Adrenal gland (tissue), 12 donors: Measurements from ENCODE around the gene IRF8. TPM values are rescaled to one million over a fixed set of nuclear protein-coding genes. Genes with fewer than 3 reads are reported as not detected.
"Not testable (repeated sequence)": the region's sequence is repeated elsewhere in the genome, so short reads cannot be mapped to it uniquely, and the experiment has no call there.

Experiments
- DNase-seq, 7 donors: peaks; one replicate each; pipeline ENCODE4 v3.0.0-alpha.2; 2019 to 2020
- H3K27ac ChIP-seq, 5 donors: fragments of 200-600 bp; sonication (generic) in 4 of 5; 1 replicate in 3 of 5; 2 replicates in 2 of 5; pipeline versions ENCODE4 v1.5.1 to v1.8.0; 2016 to 2020; ENCODE audit warnings: mild to moderate bottlenecking in 1 of 5
- H3K27me3 ChIP-seq: fragments of 200-600 bp; 2 replicates; pipeline ENCODE4 v1.8.0; 2021
- H3K36me3 ChIP-seq, 2 donors: fragments of 200-600 bp; replicated peaks in 1 of 2; 1 replicate in 1 of 2; 2 replicates in 1 of 2; pipeline versions ENCODE4 v1.5.1 to v1.8.0; 2018 to 2022
- H3K4me1 ChIP-seq, 2 donors: fragments of 200-600 bp; replicated peaks in 1 of 2; 1 replicate in 1 of 2; 2 replicates in 1 of 2; pipeline versions ENCODE4 v1.5.1 to v1.8.0; 2018 to 2021
- H3K4me3 ChIP-seq, 4 donors: fragments of 200-600 bp; sonication (generic) in 3 of 4; one replicate each; pipeline ENCODE4 v1.5.1; 2016 to 2018
- H3K9me3 ChIP-seq, 3 donors: fragments of 200-600 bp; sonication (generic) in 1 of 3; replicated peaks in 1 of 3; 1 replicate in 2 of 3; 2 replicates in 1 of 3; pipeline versions ENCODE4 v1.5.1 to v1.8.0; 2016 to 2021
- POLR2A ChIP-seq, 2 donors: fragments of 450-650 bp; IDR thresholded peaks; one replicate each; pipeline ENCODE4 v1.6.1; 2017; ENCODE audit warnings: antibody characterized with exemption in 2 of 2, mild to moderate bottlenecking in 2 of 2, moderate library complexity in 1 of 2
- WGBS, 4 donors: extraction: QIAGEN DNeasy Blood & Tissue Kit in 2 of 4; methylation state at CpG; one replicate each; pipeline versions ENCODE4 v1.1.5 to v1.1.7; 2013 to 2017; 5-methylcytosine and 5-hydroxymethylcytosine counted together
- intact Hi-C, 2 donors: fragments of 100-400 bp; cut with DNase I; formaldehyde crosslinking; loops; one replicate each; pipeline versions ENCODE4 v1.14.1 to v1.15.0; 2022 to 2023
- polyA plus RNA-seq, 3 donors: library from polyadenylated mRNA; stranded (reverse); fragments of 200-250 nt in 2 of 3; fragments of 350-450 nt in 1 of 3; fragmentation: Illumina TruSeq in 1 of 3; extraction: RNeasy Lipid Tissue Mini Kit (QIAGEN cat#74804) in 1 of 3; gene quantifications; one replicate each; pipeline ENCODE4 v1.2.3, GENCODE V29; 2013 to 2014
- total RNA-seq, 9 donors: library from RNA; depleted of rRNA in 4 of 9; stranded (reverse); fragments of >200 nt in 4 of 9; fragments of 120-200 nt in 1 of 9; fragmentation: NEBNext Ultra II Directional in 1 of 9; extraction: Animal tissue kit (Norgen Biotek cat#: 25700) in 1 of 9; gene quantifications; one replicate each; pipeline versions ENCODE4 v1.1.0 to v1.2.4, GENCODE V29; 2013 to 2023
- TF ChIP-seq, protein P1 (sequence below), 6 experiments: fragments of 450-650 bp in 4 of 6; fragments of 200-600 bp in 2 of 6; sonication (generic) in 1 of 6; IDR thresholded peaks; 1 replicate in 5 of 6; 2 replicates in 1 of 6; pipeline versions ENCODE4 v1.5.1 to v1.8.0; 2016 to 2021; ENCODE audit warnings: antibody characterized with exemption in 6 of 6, mild to moderate bottlenecking in 2 of 6, moderate library complexity in 1 of 6
- donor health status: healthy with polysubstance abuse.
- donor health status: Bipolar disorder and iron deficiency.
- donor health status: DM: yes; HTN: yes; CAD: no.
- donor health status: DM: no; HTN: no; CAD: no.
- donor health status: DM: no; HTN: no; CAD: no.
- donor health status: DM: yes; HTN: yes; CAD: no.

Gene IRF8
- total and polyA plus RNA-seq, 12 donors, result 3.4 to 40.1 (median 16.3) TPM

DNA sequence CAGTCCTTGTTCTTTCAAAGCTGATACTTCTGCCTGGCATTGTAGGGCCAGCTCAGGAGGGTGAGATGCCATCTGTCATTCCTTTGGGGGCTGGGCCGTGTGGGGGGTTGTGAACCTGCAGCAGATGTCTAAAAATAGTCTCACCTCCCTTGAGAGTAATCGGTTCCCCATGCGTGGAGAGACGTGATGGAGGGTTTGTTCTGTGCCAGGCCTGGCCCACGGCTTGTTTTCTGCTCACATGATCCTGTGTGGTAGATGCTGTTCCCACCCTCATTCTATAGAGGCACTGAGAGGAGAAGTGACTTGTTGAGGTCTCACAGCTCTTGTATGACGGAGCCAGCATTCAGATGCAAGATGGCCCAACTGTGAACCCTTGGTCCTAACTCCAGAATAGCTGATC, 4.6 kb downstream of the IRF8 start:
- H3K4me3 ChIP-seq, result no peak overlapping the region
- H3K27me3 ChIP-seq, result peaks cover 15% of the 10 kb centered on the region
- no peak for DNase-seq
- peaks cover 0 to 9% of the 10 kb centered on the region in 2 donors for H3K4me1 ChIP-seq
- intact Hi-C loops, result no loop called here
- WGBS, 4 donors, result 46 to 64% (median 56%) methylated on average over 3 to 6 of the region's 6 CpGs
- no peaks in the 10 kb centered on the region for H3K36me3 ChIP-seq
- H3K9me3 ChIP-seq, result no peaks in the 10 kb centered on the region
- TF ChIP-seq, protein P1, sequence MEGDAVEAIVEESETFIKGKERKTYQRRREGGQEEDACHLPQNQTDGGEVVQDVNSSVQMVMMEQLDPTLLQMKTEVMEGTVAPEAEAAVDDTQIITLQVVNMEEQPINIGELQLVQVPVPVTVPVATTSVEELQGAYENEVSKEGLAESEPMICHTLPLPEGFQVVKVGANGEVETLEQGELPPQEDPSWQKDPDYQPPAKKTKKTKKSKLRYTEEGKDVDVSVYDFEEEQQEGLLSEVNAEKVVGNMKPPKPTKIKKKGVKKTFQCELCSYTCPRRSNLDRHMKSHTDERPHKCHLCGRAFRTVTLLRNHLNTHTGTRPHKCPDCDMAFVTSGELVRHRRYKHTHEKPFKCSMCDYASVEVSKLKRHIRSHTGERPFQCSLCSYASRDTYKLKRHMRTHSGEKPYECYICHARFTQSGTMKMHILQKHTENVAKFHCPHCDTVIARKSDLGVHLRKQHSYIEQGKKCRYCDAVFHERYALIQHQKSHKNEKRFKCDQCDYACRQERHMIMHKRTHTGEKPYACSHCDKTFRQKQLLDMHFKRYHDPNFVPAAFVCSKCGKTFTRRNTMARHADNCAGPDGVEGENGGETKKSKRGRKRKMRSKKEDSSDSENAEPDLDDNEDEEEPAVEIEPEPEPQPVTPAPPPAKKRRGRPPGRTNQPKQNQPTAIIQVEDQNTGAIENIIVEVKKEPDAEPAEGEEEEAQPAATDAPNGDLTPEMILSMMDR (IDR thresholded peaks at IDR 0.05), result no peak
- TF ChIP-seq POLR2A (IDR thresholded peaks at IDR 0.05), result no peak
- no peak overlapping the region for H3K27ac ChIP-seq

DNA sequence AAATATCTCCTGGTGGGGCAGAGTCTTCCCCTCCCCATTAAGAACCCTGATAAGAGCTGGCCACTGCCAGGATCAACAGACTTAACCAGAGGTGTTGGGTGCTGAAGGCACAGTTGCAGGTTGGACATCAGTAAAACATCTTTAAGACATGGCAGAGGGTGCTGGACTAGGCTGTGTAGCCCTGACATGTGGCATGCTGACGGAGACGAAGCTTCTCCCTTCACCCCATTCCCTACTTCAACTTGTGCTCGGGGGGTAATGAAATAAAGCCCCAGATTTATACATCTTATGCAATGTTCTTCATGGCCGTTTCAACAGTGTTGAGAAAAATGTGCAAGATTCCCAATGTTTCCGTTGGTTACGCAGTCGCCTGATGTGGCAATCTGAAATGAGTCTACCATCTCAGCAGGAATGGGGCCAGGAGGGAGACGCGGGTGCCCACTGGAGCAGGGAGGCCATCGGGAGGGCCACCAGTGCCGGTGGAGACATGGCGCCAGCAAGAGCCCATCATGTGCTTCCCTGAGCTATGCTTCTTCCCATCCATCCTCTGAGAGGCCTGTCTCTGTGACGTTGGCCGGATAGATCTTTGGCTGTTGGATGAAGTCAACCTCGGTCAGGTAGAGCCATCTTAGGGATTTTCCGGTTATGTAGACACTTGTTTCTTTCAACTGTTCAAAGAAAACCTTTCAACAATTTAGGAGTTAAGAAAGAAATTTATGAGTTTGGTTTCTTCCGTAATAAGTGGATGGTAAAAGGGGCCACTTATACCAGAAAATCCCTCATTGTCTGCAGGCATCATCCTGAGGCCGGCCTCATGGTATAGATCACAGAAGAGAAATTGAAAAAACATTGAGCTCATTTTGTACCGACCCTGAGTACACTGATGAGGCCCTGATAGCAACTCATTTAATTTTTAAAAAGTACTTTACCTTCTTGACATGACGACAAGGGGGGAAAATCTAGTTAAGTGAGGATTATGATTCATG, 6.4 kb downstream of the IRF8 start:
- peak in 1 of 7 donors; percentile 31 for DNase-seq
- intact Hi-C loops, result no loop called here
- Histone ChIP-seq H3K4me3 (no peak overlapping the region), H3K27ac (peak overlapping the region in 1 of 5 donors; percentile 50), H3K36me3 (no peaks in the 10 kb centered on the region), H3K9me3 (no peaks in the 10 kb centered on the region), H3K27me3 (no peaks in the 10 kb centered on the region), H3K4me1 (peaks cover 0 to 16% of the 10 kb centered on the region in 2 donors)
- TF ChIP-seq, protein P1 (IDR thresholded peaks at IDR 0.05), result no peak
- TF ChIP-seq POLR2A (IDR thresholded peaks at IDR 0.05), result no peak
- WGBS, 4 donors, result 81 to 84% (median 82%) methylated on average over 19 to 20 of the region's 20 CpGs

DNA sequence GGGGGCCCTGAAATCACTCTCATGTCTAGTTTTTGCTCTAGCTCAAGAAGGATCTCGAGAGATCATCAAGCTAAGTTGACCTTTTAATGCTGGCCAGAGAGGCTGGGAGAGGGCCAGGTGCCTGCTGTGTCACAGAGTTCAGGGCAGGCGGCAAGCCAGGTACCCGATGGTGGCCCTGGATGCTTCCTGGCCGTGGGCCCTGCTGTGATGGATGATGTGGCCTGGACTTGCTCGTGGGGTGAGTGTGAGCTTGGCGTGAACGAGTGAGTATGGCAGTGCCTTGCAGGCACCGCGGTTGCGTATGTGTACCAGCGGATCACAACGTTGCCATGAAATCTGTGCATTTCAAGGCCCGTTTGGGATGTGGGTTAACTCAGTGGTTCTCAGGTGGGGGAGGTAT, 7.4 kb downstream of the IRF8 start:
- no peak for DNase-seq
- WGBS, 4 donors, result 85 to 88% (median 85%) methylated on average over 8 to 13 of the region's 13 CpGs
- no peaks in the 10 kb centered on the region for H3K36me3 ChIP-seq
- no peak overlapping the region for H3K27ac ChIP-seq
- H3K4me1 ChIP-seq, result peaks cover 0 to 16% of the 10 kb centered on the region in 2 donors
- H3K4me3 ChIP-seq, result no peak overlapping the region
- intact Hi-C loops, result no loop called here
- H3K27me3 ChIP-seq, result no peaks in the 10 kb centered on the region
- H3K9me3 ChIP-seq, result no peaks in the 10 kb centered on the region
- TF ChIP-seq POLR2A (IDR thresholded peaks at IDR 0.05), result no peak
- TF ChIP-seq, protein P1 (IDR thresholded peaks at IDR 0.05), result no peak

DNA sequence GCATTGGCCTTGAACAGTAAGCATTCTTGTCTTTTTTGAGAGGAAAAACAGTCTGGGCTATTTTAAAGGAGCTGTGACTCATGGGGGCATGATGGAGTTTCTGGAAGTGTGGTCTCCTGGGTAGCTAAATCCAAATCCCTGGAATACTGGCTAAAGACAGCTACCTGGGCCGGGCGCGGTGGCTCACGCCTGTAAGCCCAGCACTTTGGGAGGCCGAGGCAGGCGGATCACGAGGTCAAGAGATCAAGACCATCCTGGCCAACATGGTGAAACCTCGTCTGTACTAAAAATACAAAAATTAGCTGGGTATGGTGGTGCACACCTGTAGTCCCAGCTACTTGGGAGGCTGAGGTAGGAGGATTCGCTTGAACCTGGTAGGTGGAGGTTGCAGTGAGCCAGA, 8.3 kb downstream of the IRF8 start:
- H3K27me3 ChIP-seq, DNase-seq, H3K4me3 ChIP-seq, H3K9me3 ChIP-seq, intact Hi-C loops, H3K36me3 ChIP-seq: not testable (repeated sequence)
- Histone ChIP-seq H3K27ac (peak overlapping the region in 1 of 5 donors; percentile 8), H3K4me1 (peaks cover 5 to 25% of the 10 kb centered on the region in 2 donors)
- 76 to 86% (median 82%) methylated on average over 9 of the region's 9 CpGs for WGBS, 4 donors
